A549 (cell line): Measurements from ENCODE around the gene CACNG3. TPM values are rescaled to one million over a fixed set of nuclear protein-coding genes. Genes with fewer than 3 reads are reported as not detected.

Experiments used
- ATAC-seq, 2 experiments: fragments of 200-7000 bp in 1 of 2; fragments of >200 bp in 1 of 2; cut with Nextera tagmentation in 1 of 2; cut with Tn5 transposase in 1 of 2; 3 replicates each; pipeline versions ENCODE4 v1.8.0 to v1.9.1; 2018 to 2020; ENCODE audit warnings: mild to moderate bottlenecking in 1 of 2, moderate library complexity in 1 of 2
- CTCF ChIA-PET: fragments of 300-600 bp; sonication (Branson Sonifier 250); formaldehyde crosslinking; extraction: SDS; loops from one replicate; lab custom pipeline; 2021; ENCODE audit warnings: antibody characterized with exemption, inconsistent platforms; lab: Yijun Ruan, JAX
- POLR2A ChIA-PET: fragments of 350-600 bp; formaldehyde crosslinking; extraction: SDS; loops from one replicate; lab custom pipeline; 2021; ENCODE audit warnings: antibody characterized with exemption, inconsistent platforms; lab: Yijun Ruan, JAX
- DNase-seq, 2 experiments: peaks; one replicate each; pipeline versions ENCODE4 v3.0.0 to v3.0.0-alpha.2; 2011 to 2016; ENCODE audit warnings: low read depth in 1 of 2, low spot score in 1 of 2
- FAIRE-seq: peaks from 2 replicates; lab custom pipeline; 2011; peaks lifted over from hg19 to GRCh38; lab: Jason Lieb, UNC
- H3K27ac ChIP-seq, 2 experiments: fragments of >200 bp; sonication (Bioruptor Twin); formaldehyde crosslinking; 3 replicates each; pipeline ENCODE4 v1.5.1; 2016 to 2017
- H3K4me1 ChIP-seq: fragments of >200 bp; sonication (Bioruptor Twin); formaldehyde crosslinking; 3 replicates; pipeline ENCODE4 v1.6.1; 2016
- H3K4me2 ChIP-seq: fragments of >200 bp; sonication (Bioruptor Twin); formaldehyde crosslinking; 3 replicates; pipeline ENCODE4 v1.6.1; 2016
- H3K4me3 ChIP-seq: fragments of >200 bp; sonication (Bioruptor Twin); formaldehyde crosslinking; 3 replicates; pipeline ENCODE4 v1.5.1; 2016
- H3K9me3 ChIP-seq: fragments of >200 bp; sonication (Bioruptor Twin); formaldehyde crosslinking; 3 replicates; pipeline ENCODE4 v1.6.1; 2016
- BCL3 ChIP-seq: fragments of >200 bp; sonication (Bioruptor Twin); formaldehyde crosslinking; IDR thresholded peaks from 3 replicates; pipeline ENCODE4 v1.6.1; 2016
- CTCF ChIP-seq: fragments of >200 bp; sonication (Bioruptor Twin); formaldehyde crosslinking; IDR thresholded peaks from 3 replicates; pipeline ENCODE4 v1.5.1; 2016
- EHF ChIP-seq: fragments of 250-450 bp; sonication (Bioruptor Pico); IDR thresholded peaks from 2 replicates; pipeline ENCODE4 v1.5.0; 2020; ENCODE audit warnings: mild to moderate bottlenecking
- ELK1 ChIP-seq: fragments of 150-350 bp; IDR thresholded peaks from 2 replicates; pipeline ENCODE4 v1.6.1; 2014; ENCODE audit warnings: low read depth, mild to moderate bottlenecking, low read length
- FOSL2 ChIP-seq, 2 experiments: fragments of 450-650 bp in 1 of 2; fragments of >200 bp in 1 of 2; sonication (Bioruptor Twin) in 1 of 2; formaldehyde crosslinking; IDR thresholded peaks; 2 replicates each; pipeline versions ENCODE4 v1.5.0 to v1.6.1; 2016 to 2020; ENCODE audit warnings: mild to moderate bottlenecking in 1 of 2, moderate library complexity in 1 of 2
- GATA3 ChIP-seq: IDR thresholded peaks from 2 replicates; pipeline ENCODE4 v1.6.1; 2012; ENCODE audit warnings: borderline replicate concordance
- JUN ChIP-seq, 2 experiments: fragments of >200 bp; sonication (Bioruptor Twin); formaldehyde crosslinking; IDR thresholded peaks; 2 replicates in 1 of 2; 3 replicates in 1 of 2; pipeline ENCODE4 v1.6.1; 2016 to 2017
- KDM5A ChIP-seq: fragments of 200-600 bp; sonication (generic); IDR thresholded peaks from 2 replicates; pipeline ENCODE4 v1.6.1; 2016; ENCODE audit warnings: antibody characterized with exemption, mild to moderate bottlenecking
- MAFK ChIP-seq: fragments of 450-650 bp; IDR thresholded peaks from 2 replicates; pipeline ENCODE4 v1.6.1; 2014; ENCODE audit not compliant: partially characterized antibody
- NFE2L2 ChIP-seq: fragments of 150-350 bp; conservative IDR thresholded peaks from 2 replicates; pipeline ENCODE4 v1.6.1; 2014; ENCODE audit warnings: low read length
- NPAS2 ChIP-seq: fragments of 250-450 bp; sonication (Bioruptor Pico); IDR thresholded peaks from 2 replicates; pipeline ENCODE4 v1.8.0; 2022; ENCODE audit warnings: mild to moderate bottlenecking, moderate library complexity, borderline replicate concordance
- NR3C1 ChIP-seq: fragments of >200 bp; sonication (Bioruptor Twin); formaldehyde crosslinking; IDR thresholded peaks from 3 replicates; pipeline ENCODE4 v1.6.1; 2017
- RAD21 ChIP-seq, 2 experiments: fragments of >200 bp in 1 of 2; sonication (Bioruptor Twin) in 1 of 2; formaldehyde crosslinking in 1 of 2; IDR thresholded peaks in 1 of 2; conservative IDR thresholded peaks in 1 of 2; 2 replicates in 1 of 2; 3 replicates in 1 of 2; pipeline ENCODE4 v1.6.1; 2012 to 2018; ENCODE audit warnings: inconsistent platforms in 1 of 2
- RARB ChIP-seq: fragments of 250-450 bp; sonication (Bioruptor Pico); IDR thresholded peaks from 2 replicates; pipeline ENCODE4 v1.8.0; 2021; ENCODE audit warnings: mild to moderate bottlenecking, moderate library complexity
- RCOR1 ChIP-seq: fragments of 150-350 bp; IDR thresholded peaks from 2 replicates; pipeline ENCODE4 v1.6.1; 2014; ENCODE audit warnings: antibody characterized with exemption, low read length, low read depth
- REST ChIP-seq: fragments of 200-600 bp; sonication (generic); IDR thresholded peaks from 2 replicates; pipeline ENCODE4 v1.6.1; 2016; ENCODE audit warnings: antibody characterized with exemption, mild to moderate bottlenecking, moderate library complexity
- RNF2 ChIP-seq: fragments of 200-600 bp; sonication (generic); IDR thresholded peaks from 2 replicates; pipeline ENCODE4 v1.6.1; 2016; ENCODE audit warnings: low read depth, mild to moderate bottlenecking, antibody characterized with exemption, moderate library complexity, borderline replicate concordance
- SMC3 ChIP-seq: fragments of >200 bp; sonication (Bioruptor Twin); formaldehyde crosslinking; IDR thresholded peaks from 3 replicates; pipeline ENCODE4 v1.6.1; 2018; ENCODE audit warnings: inconsistent platforms
- TFCP2L1 ChIP-seq: fragments of 250-450 bp; sonication (Bioruptor Pico); IDR thresholded peaks from 2 replicates; pipeline ENCODE4 v1.5.0; 2021; ENCODE audit warnings: mild to moderate bottlenecking
- ZC3H11A ChIP-seq: fragments of 450-650 bp; IDR thresholded peaks from 2 replicates; pipeline ENCODE4 v1.6.1; 2014; ENCODE audit warnings: antibody characterized with exemption, mild to moderate bottlenecking
- ZFP36 ChIP-seq: fragments of 450-650 bp; IDR thresholded peaks from 2 replicates; pipeline ENCODE4 v1.6.1; 2014; ENCODE audit warnings: borderline replicate concordance; ENCODE audit not compliant: partially characterized antibody
- ZNF302 ChIP-seq: fragments of 250-450 bp; sonication (Bioruptor Pico); IDR thresholded peaks from 2 replicates; pipeline ENCODE4 v1.9.0; 2021; ENCODE audit warnings: inconsistent platforms, mild to moderate bottlenecking, moderate library complexity
- WGBS: methylation state at CpG from one replicate; pipeline ENCODE4 v1.1.6; 2017; ENCODE audit errors: missing lambda C conversion rate; 5-methylcytosine and 5-hydroxymethylcytosine counted together
- polyA plus RNA-seq, 4 experiments: library from polyadenylated mRNA; depleted of rRNA in 3 of 4; stranded (reverse); fragments of >200 nt; fragmentation: RNase III in 1 of 4; extraction: RNeasy Plus Mini Kit Qiagen cat#74134 plus additional on column Dnase treatment in 1 of 4; gene quantifications; 2 replicates in 3 of 4; 3 replicates in 1 of 4; pipeline ENCODE4 v1.2.3, GENCODE V29; 2011 to 2017
- TF ChIP-seq, protein P1 (sequence below): fragments of 250-450 bp; sonication (Bioruptor Pico); IDR thresholded peaks from 2 replicates; pipeline ENCODE4 v1.5.0; 2021; ENCODE audit warnings: mild to moderate bottlenecking, moderate library complexity, borderline replicate concordance
- TF ChIP-seq, protein P2 (sequence below): IDR thresholded peaks from 2 replicates; pipeline ENCODE4 v1.6.1; 2012

Gene CACNG3
- polyA plus RNA-seq, 2 of the 4 experiments (the other 2 are of a cell fraction): not detected

DNA sequence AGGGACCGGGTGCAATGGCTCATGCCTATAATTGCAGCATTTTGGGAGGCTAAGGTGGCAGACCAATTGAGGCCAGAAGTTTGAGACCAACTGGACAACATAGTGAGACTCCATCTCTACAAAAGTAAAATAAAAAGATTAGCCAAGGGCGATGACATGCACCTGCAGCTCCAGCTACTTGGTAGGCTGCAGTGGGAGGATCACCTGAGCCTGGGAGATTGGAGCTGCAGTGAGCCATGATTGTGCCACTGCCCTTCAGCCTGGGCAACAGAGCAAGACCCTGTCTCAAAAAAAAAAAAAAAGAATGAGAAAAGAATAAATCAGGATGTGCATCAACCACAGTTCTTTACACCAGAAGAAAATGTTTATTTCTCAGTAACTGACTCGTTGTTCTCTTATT lies 76.0 kb downstream of the CACNG3 start (continued):
- no peak for TF ChIP-seq CTCF

DNA sequence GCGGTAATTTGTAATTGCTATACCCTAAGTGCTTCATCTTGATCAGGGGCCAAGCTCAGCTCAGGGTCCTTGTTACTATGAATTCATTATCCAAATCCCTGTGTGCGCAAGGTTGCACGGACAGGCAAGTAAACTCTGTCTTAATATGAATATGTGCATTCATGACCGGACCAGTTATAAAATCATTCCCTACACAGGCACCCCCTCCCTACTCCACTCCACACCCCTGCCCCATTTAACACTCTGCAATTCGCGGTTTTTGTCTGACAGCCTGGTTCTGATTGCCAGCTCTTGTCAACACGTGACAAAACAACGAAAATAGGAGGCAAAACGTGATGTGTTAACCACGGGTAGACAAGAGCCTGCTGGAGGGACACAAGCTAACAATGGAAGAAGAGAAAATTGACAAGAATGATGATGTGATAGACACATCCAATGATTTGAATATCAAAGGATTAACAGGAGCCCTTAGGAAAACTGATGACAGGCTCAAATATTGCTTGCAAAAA lies 76.5 kb downstream of the CACNG3 start:
- ChIA-PET CTCF (interaction anchor here (0.8 kb wide), 1 partner anchor 9 kb away, joined by 3 read pairs; no protein-coding TSS in a partner anchor), POLR2A (no interaction called here)
- Histone ChIP-seq H3K27ac (no peak overlapping the region), H3K9me3 (no peaks in the 10 kb centered on the region), H3K4me1 (no peaks in the 10 kb centered on the region), H3K4me3 (no peak overlapping the region), H3K4me2 (no peak overlapping the region)
- ATAC-seq: no peak
- DNase-seq: no peak
- 24% methylated on average over 10 of the region's 10 CpGs for WGBS
- no peak for FAIRE-seq
- no peak for TF ChIP-seq BCL3
- no peak for TF ChIP-seq TFCP2L1
- TF ChIP-seq RNF2: no peak
- TF ChIP-seq MAFK: no peak
- no peak for TF ChIP-seq SMC3
- TF ChIP-seq KDM5A: no peak
- no peak for TF ChIP-seq FOSL2 (IDR thresholded peaks at IDR 0.05)
- no peak for TF ChIP-seq FOSL2 (CRISPR knock-in tag; IDR thresholded peaks at IDR 0.05)
- TF ChIP-seq REST: no peak
- no peak for TF ChIP-seq ZC3H11A
- no peak for TF ChIP-seq JUN (IDR thresholded peaks at IDR 0.05)

GRCh38 chr16:24336491-24336890 lies 80.4 kb downstream of the CACNG3 start:
- Histone ChIP-seq H3K9me3 (no peaks in the 10 kb centered on the region), H3K4me2 (no peak overlapping the region), H3K27ac (no peak overlapping the region), H3K4me1 (no peaks in the 10 kb centered on the region), H3K4me3 (no peak overlapping the region)
- no peak for ATAC-seq
- no peak for FAIRE-seq
- WGBS: 24% methylated on average over 3 of the region's 3 CpGs
- ChIA-PET CTCF (no interaction called here), POLR2A (no interaction called here)
- DNase-seq: no peak
- TF ChIP-seq EHF (CRISPR knock-in tag) (no peak), ZNF302 (CRISPR knock-in tag) (no peak), ELK1 (no peak), NFE2L2 (no peak), NR3C1 (no peak), RCOR1 (no peak), ZFP36 (no peak), ZC3H11A (no peak), RAD21 (conservative IDR thresholded peaks at IDR 0.05 in 1 of 2, IDR thresholded peaks at IDR 0.05 in 1 of 2) (no peak), GATA3 (no peak), RARB (CRISPR knock-in tag) (no peak), NPAS2 (CRISPR knock-in tag) (no peak)
- TF ChIP-seq, protein P1, sequence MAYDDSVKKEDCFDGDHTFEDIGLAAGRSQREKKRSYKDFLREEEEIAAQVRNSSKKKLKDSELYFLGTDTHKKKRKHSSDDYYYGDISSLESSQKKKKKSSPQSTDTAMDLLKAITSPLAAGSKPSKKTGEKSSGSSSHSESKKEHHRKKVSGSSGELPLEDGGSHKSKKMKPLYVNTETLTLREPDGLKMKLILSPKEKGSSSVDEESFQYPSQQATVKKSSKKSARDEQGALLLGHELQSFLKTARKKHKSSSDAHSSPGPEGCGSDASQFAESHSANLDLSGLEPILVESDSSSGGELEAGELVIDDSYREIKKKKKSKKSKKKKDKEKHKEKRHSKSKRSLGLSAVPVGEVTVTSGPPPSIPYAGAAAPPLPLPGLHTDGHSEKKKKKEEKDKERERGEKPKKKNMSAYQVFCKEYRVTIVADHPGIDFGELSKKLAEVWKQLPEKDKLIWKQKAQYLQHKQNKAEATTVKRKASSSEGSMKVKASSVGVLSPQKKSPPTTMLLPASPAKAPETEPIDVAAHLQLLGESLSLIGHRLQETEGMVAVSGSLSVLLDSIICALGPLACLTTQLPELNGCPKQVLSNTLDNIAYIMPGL: no peak
- TF ChIP-seq, protein P2, sequence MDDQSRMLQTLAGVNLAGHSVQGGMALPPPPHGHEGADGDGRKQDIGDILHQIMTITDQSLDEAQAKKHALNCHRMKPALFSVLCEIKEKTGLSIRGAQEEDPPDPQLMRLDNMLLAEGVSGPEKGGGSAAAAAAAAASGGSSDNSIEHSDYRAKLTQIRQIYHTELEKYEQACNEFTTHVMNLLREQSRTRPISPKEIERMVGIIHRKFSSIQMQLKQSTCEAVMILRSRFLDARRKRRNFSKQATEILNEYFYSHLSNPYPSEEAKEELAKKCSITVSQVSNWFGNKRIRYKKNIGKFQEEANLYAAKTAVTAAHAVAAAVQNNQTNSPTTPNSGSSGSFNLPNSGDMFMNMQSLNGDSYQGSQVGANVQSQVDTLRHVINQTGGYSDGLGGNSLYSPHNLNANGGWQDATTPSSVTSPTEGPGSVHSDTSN: no peak
